HG02571 (cell line): ENCODE data around the gene JMJD1C.
A peak's percentile ranks its signal among the peaks of the same experiment; 100 is the strongest.

Experiments used
- ATAC-seq: cut with Tn5 transposase; IDR thresholded peaks from one replicate; pipeline ENCODE4 v1.9.1; 2021; ENCODE audit warnings: mild to moderate bottlenecking, moderate library complexity; ENCODE audit not compliant: unreplicated experiment

Gene JMJD1C

DNA sequence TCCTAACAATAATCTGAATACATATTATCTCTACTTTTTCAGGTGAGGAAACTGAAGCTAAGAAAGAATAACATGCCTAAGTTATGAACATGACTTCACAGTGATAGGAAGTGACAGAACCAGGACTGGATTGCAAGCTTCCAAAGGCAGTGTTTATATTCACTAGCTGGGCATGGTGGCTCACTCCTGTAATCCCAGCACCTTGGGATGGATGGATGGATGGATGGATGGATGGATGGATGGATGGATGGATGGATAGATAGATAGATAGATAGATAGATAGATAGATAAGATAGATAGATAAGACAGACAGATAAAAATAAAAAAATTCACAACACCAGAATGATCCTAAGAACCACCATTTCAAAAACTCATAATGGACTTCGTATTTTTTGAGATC is 18.2 kb upstream of the JMJD1C start:
- no peak for ATAC-seq

DNA sequence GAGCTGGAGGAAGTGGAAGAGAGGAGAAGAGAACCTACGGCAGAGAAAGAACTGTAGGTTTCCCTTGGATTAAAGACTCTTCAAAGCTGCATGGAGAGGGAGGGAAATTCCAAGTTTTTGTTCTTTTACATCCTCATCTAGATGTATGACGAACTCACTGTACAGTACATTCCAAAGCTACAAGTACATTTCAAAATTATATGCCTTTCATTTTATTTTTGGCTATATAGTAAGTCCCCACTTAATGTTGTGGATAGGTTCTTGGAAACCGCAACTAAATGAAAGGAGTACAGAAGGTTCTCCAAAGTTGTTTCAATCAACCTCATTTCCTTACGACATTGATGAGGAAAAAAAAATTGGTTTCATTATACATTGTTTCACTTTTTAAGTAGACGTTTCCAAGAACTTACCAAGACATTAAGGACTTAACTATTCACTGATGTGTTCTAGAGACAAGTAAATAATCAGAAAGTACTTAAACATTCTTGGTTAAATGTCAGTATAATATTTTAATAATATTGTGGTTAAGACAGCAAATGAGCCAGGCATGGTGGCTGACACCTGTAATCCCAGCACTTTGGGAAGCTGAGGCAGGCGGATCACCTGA is 16.1 kb upstream of the JMJD1C start:
- ATAC-seq: no peak

DNA sequence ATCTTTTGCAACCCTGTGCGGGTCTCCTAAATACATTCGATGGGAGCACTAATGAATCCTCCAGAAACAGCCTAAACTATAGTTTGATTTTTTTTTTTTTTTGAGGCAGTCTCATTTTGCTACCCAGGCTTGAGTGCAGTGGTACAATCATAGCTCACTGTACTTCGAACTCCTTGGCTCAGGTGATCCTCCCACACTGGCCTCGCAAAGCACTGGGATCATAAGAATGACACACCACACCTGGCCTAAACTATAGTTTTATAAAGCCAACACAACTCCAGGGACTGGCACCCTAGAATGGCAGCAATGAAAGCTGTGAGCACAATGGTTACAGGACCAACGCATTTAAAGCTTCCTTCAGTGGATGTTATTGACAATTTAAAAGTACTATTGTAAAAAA is 14.5 kb upstream of the JMJD1C start:
- no peak for ATAC-seq

DNA sequence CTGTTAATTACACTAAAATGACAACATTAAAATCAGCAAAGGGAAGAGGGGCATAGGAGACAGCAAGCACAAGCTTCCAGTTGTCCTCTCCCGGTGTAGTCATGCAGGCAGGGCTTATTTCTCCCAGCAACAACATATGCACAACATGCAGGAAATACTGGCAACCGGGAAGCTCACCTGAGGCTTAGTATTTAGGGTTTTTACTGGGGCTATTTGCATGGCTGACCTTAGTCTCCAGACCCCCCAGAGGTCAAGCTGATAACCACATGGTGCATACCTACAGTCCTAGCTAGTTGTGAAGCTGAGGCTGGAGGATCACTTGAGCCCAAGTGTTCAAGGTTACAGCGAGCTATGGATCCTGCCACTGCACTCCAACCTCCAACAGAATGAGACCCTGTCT is 12.8 kb upstream of the JMJD1C start:
- no peak for ATAC-seq

DNA sequence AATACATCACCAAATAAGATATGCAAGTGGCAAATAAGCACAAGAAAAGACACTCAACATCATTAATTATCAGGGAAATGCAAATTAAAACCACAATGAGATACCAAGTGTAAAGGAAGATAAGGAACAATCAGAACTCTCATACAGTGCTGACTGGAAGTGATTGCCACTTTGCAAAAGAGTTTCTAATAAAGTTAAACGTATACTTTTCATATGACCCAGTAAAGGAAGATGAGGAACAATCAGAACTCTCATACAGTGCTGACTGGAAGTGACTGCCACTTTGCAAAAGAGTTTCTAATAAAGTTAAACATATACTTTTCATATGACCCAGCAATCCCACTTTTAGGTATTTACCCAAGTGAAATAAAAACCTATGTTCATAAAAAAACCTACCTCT is 12.2 kb upstream of the JMJD1C start:
- ATAC-seq: no peak

DNA sequence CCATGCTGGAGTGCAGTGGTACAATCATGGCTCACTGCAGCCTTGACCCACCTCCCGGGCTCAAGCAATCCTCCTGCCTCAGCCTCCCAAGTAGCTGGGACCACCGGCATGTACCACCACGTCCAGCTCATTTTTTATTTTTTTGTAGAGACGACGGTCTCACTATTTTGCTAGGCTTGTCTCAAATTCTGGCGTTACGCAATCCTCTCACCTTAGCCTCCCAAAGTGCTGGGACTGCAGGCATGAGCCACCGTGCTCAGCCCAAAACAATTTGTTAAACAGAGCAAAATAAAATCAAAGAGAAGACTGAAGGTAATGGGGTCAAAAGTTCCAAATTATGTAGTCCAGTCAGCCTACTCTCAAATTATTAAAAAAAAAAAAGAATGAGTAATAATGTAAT is 8.7 kb upstream of the JMJD1C start:
- ATAC-seq: no peak

DNA sequence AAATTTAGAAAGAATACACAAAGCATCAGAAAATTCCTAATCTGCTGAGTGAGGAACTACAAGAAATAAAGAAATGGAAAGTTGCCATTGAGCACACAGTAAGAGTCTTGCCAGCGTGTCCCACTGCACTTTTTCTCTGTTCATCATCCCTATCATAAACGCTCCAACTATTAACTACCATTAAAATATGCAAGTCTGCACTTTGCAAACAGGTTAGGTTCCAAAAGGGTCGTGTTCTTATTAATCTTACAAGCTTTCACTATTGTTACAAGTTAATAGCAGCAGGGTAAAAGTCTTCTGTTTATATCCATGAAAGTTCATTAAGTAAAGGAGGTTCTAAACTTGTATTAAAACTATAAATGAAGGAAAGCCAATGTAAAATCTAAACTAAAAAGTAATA is 5.2 kb upstream of the JMJD1C start:
- ATAC-seq: no peak

DNA sequence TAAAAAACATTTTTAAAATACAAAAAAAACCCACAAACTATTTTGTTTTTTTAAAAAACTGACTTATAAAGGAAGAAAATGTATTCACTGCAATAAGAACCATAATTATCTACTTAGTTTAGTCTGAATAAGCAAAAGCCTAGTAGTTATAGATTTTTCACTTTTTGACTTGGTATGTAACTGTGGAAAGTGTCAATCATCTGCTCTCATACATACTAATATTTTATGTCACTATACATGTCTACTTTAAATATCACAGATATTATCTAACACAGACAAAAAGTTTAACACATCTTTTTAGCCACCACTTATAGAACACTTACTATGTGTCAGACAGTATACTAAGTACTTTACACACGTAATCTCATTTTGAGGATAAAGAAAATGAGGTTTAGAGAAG is 3.2 kb upstream of the JMJD1C start:
- ATAC-seq: no peak

DNA sequence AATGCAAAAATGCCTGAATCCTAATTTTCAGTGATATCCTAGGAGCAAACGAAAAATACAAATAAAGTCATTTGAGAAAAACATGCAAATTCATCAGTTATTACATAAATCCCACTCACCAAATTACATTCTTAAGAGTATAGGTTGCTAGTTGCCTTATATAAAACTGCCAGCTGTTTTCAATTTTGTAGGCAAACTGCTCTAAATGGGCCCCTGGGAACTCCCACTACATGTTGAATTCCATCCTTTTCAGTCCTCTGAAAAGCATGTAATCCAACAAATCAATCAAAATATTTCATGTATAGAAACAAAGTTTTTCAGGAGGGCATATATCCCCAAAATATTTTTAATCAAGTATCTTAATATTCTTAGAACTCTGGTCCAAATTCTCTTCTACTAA is 2.1 kb upstream of the JMJD1C start:
- no peak for ATAC-seq

DNA sequence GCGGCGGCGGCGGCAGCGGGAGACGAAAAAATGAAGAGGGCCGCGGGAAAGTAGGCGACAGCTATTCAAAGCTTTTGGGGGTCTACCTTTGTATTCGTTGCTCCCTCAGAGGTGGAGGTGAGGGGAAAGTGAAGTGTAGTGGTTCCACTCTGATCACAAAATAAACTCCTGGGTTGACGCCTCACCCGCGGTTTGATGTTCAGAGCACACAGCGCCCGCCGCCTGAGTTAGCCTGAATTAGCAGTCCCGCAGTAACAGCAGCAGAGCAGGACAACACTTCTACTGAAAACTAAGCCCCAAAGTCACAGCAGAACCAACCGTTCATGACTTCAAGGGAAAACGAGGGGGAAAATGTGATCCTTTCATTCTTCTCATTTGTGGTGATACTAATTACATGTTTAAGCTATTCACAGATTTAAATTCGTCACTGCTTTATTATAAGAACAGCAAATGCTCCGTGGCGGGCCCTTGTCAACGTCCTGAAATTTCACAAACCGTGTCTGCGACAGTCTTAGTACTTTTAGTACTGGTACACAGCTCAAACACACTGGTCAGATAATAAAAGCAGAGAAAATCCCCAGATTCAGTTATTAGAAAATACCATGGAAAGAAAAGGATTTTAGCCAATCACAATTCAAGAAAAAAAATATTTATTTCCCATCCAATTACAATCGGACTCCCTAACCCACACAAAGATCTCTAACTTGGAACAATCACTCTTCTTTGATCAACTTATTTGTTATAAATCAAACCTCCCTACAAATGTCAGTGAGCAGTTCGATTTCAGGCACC is 563 bp upstream of the JMJD1C start:
- ATAC-seq: peak; percentile 14

DNA sequence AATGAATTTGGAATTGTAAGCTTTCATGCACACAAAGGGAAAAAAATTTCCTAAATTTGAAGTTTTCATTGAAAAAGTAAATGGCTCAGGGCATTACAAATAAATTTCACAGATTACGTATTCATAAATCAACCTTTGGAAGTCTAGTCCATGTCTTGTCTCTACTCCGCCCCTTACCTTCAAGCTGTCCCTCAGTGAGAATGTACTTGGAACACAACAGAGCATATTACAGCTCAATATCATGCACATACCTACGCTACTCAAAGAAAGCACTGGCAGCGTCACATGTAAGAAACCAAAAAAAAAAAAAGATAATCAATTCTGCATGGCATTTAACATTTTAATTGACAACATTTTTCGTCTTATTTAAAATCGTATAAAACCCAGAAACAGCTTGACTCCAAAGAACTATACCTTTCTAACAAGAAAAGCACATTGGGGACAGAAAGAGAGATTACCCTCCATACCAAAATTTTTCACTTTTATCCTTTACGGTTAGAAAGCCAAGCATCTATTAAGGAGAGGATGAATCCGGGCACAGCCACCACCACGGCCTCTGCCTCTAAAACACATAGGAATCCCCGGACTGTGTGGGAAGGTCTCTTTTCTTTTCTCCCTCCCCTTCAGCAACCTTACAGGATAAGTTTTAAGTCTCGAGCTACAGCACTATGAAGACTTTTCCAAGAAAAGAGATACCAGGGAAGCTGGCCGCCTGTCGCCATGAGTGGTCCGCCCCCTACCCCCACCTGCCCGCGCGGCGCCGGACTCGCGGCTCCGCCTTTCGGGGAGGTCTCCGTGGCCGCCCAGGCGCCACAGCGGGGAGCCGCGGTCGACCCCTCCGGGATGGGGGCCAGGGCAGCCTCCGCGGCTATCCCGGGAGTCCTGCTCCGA is 1.1 kb downstream of the JMJD1C start:
- ATAC-seq: peak; percentile 62

DNA sequence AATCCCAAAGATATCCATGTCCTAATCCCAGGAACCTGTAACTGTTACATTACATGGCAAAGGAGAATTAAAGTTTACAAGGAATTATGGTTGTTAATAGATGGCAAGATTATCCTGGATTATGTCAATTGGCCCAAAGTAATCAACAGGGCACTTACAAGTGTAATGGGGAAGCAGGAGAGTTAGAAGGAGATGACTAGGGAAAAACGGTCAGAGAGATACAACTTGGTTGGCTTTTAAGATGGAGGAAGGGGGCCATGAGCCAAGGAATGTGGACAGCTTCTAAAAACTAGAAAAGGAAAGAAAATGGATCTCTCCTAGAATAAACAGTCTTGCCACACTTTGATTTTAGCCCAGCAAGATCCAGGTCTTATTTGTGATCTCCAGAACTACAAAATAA is 3.3 kb downstream of the JMJD1C start:
- no peak for ATAC-seq

DNA sequence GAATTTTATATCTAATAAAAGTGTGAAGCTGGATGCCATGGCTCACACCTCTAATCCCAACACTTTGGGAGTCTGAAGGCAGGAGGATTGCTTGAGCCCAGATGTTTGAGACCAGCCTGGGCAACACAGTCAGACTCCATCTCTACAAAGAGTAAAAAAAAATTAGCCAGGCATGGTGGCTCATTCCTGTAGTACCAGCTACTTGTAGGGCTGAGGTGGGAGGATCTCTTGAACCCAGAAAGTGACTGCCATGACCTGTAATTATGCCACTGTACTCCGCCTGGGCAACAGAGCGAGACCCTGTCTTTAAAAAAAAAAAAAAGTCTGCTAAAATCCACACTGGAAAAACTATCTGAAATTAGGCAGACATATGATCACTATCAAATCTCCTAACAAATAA is 7.6 kb downstream of the JMJD1C start:
- no peak for ATAC-seq

DNA sequence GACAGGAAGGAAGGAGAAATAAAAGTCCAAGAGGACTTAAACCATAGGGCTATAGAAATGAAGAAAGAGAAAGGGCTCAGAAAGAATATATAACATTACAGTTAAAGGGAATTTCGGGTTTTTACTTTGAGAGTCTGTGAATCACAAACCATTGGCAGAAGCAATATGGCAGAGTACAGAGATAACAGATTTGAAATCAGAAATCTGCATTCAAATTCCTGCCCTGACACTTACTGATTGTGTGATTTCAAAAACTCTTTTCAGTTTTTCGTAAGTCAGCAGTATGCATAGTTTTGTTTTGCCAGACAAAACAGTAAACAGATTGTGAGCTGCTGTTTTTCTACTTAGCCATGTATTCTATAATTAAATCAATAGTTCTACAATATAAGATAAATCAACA is 8.2 kb downstream of the JMJD1C start:
- no peak for ATAC-seq

DNA sequence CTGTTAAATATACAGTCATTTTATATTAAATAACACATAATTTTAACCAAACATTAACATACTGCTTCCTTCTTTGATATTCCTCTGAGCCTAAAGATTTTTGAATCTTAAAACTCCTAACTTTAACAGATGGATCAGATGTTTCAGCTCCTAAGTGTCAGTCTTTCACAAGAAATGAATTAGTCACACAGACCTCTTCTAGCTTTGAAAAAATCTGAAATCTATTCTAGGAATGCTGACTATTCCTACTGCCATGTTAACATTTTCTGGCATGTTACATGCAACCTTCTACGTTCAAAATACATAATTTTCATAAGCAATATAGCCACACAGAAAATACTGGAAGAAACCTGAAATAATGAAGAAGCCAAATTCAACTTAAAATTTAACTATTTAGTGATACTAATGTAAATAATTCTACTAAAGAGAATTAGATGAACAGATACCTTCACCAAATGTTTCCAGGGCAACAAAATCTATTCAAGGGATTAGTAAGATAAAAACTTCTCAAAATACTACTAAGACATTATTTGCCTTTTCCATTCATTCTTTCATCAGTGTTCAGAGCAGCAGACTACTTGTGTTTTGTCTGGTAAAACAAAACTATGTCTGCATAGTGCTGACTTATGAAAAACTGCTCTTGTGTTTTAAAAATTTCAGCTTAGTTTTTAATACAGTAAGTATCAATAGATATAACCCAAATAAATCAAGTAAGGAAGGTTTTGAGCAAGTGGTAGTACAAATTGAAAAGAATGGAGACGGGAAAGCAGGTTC is 9.2 kb downstream of the JMJD1C start:
- no peak for ATAC-seq

DNA sequence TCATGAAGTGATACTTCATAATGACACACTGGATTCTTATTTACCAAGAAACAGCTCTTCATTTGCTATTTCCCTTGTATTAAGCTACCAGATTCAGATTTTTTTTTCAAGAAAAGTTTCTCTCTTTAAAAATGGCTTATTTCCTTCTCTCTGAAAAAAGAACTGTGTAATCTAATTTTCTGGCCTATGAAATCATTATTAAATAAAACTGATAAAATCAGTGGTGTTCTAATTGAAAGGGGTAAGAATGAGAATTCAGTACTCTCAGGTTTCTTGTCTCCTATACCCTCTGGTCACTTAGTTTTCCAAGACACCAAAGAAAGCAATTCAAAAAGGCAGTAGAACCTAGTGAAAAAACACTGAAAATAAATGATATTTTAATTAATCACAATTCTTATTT is 10.3 kb downstream of the JMJD1C start:
- ATAC-seq: no peak

DNA sequence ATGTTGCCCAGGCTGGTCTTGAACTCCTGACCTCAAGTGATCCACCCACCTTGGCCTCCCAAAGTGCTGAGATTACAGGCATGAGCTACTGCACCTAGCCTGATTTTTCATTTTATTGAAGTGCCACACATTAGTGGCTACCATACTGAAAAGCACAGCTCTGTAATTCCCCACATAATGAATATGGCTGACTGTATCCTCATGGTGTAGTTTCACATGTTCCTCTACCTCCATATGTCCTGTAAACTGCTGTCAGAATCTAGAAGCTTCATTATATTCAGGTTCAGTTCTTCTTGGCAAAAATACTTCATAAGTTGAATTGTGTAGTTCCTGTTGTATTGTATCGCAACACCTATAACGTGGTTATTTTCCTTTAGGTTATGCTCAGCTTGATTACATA is 11.1 kb downstream of the JMJD1C start:
- no peak for ATAC-seq

DNA sequence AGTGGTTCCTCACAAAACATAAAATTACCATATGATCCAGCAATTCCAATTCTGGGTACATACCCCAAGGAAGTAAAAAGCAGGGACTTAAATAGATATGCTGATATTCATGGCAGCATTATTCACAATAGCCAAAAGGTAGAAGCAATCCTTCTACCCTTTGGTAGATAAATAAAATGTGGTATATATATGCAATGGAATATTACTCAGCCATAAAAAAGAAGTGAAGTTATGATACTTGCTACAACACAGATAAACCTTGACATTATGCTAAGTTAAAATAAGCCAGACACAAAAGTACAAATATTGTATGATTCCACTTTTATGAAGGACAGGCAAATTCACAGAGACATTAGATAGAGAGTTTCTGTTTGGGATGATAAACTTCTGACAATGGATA is 13.3 kb downstream of the JMJD1C start:
- no peak for ATAC-seq

DNA sequence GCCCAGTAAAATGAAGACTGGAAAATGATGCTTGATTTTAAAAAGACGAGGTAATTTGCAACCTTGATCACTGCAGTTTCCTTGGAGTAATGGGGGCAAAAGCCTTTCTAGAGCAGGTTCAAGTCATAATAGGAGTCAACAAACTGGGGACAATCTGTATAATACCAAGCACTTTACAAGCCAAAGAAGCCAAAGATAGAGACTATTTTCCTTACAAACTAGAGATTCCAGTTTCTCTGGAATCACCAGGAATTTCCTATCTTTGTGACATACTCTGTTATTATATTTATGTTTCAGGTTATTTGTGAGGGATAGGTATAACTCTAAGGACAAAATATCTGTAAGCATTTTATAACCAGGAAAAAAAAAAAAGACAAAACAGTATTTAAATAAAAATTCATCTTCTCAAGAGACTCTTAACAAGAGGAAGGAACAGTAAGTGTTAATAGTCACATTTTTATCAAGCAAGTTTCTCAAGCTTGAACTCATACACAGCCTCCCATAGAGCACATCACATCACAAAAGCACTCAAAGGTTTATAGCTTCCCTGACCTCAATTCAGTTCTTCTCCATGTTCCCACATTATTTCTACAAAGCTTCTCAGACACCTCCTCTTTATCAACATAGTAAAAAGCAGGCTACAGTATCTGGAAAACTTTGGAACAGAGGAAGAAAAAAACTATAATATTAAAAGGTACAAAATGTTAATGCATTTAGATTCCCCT is 18.9 kb downstream of the JMJD1C start:
- ATAC-seq: no peak

DNA sequence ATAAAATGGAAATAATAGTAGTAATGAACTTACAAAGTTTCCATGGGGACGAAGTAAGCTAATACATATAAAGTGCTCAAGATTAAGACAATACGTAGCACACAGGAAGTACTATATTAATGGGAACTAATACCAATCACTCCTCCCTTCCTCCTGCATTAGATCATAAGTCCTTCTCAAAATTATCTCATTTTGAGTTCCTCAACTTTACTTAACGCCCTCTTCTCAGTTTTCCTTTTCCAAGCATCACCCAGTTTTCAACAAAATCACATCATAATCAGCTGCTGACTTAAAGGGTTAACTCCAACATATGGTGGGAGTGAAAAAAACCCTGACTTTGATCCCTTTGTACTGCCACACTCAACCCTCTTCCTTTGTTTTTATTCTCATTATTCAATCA is 24.4 kb downstream of the JMJD1C start:
- no peak for ATAC-seq
